Measurements from ENCODE around the gene IFITM10.

GRCh38 chr11:1784761-1785650, 34.6 kb upstream of the IFITM10 start:
- no peak for TF ChIP-seq CTCF (IDR thresholded peaks at IDR 0.05; ENCODE audit: poor library complexity)
- no peak for TF ChIP-seq EZH2phosphoT487 (IDR thresholded peaks at IDR 0.05; ENCODE audit: low read depth, severe bottlenecking, unreplicated experiment)
